ENCODE results near the gene CIPC.

CIPC gene

GRCh38 chr14:77097700-77098528 lies at the start of gene CIPC:
Gene CIPC (plus strand): TSS chr14:77098258. CDS start chr14:77105709, 7,451 bp downstream.
- peak; percentile 98 to 100 for DNase-seq

- no peak for DNase-seq
Observed at GRCh38 chr14:77051116-77051515, 46.9 kb upstream of the CIPC start.

- no peak for DNase-seq
Observed at GRCh38 chr14:77052281-77053044, 45.6 kb upstream of the CIPC start.

- peak; percentile 74 to 82 for DNase-seq
Observed at GRCh38 chr14:77053046-77053841, 44.8 kb upstream of the CIPC start.

GRCh38 chr14:77055306-77055705 lies 42.8 kb upstream of the CIPC start:
- no peak for DNase-seq

DNA sequence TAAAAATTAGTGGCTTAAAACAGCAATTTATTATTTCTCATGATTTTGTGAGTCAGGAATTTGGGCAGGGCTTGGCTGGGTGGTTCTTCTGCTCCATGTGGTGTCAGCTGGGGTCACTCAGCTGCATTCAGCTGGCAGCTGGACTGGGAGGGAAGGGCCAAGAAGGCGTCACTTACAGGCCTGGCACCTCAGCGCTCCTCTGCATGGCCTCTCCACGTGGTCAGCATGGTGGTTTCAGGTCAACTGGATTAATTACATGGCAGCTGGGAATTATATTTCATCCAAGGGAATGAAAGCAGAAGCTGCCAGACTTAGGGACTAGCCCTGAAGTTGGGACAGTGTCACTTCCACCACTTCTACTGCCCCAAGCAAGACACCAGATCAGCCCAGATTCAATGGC lies 42.1 kb upstream of the CIPC start:
- DNase-seq, result no peak

DNA sequence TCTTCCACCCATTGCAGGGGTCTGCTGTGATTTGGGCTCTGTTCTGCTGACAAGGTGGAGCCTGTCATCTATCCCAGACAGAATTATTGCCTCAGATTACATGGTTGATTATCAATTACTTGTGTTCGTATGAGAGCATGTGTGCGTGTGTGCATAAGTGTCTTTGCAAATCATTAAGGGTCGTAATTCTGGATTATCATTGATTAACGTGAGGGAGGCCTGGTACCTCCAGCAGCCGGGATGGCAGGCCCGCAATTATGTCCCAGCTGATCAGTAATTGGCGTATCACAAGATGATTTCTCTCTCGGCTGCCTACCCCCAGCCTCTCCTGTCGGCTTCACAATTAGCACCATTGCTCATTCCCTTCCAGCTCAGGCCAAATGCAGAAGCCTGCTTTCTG lies 39.9 kb upstream of the CIPC start:
- DNase-seq, result no peak

DNA sequence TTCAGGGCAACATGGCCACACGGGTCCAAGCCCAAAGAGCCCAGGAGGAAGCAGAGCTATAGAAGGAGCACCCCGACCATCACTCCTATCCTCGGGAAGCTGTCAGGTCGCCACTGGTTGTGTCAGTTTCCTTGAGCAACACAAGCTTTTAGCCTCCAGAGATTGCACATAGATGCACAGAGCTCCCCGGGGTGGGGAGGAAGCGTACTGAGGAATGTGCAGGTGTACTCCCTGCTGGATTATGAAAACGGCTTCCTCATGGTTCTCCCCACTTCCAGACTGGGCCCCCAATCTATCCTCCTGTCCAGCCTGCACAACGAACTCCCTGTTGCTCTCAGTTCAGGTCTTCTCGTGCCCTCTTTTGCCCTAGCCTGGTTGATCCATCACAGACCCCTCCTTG lies 39.3 kb upstream of the CIPC start:
- no peak for DNase-seq

DNA sequence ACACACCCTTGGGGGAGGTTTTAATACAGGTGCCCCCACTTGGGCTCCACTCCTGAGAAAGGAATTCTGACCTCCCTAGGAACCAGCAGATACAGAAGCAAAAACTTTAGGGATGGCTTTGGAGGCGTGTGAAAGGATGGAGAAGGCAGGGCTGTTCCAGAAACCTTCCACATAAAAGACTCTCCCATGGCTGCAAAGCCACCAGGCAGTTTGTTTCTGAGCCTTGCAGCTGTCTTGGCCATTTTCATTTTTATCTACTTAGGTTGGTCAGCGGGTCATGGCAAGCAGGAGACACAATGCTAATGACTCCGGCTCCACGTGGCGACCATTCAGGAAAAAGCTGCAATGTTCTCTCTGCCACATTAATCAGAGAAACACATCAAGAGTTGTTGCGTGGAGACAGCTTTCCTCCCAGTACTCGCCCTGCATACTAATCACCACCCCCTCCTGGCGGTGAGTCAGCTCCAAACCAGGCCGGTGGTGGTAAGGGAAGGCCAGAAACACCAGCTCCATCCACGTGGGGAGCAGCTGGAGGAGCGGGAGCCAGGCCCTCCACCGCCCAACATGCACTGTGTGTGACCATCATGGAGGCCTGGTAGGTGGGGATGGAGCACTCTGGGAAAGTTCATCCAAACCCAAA lies 38.7 kb upstream of the CIPC start:
- no peak for DNase-seq

GRCh38 chr14:77061630-77062257 lies 36.3 kb upstream of the CIPC start:
- no peak for DNase-seq

GRCh38 chr14:77062261-77062660 lies 35.8 kb upstream of the CIPC start:
- DNase-seq, result no peak

- no peak for DNase-seq
Observed at GRCh38 chr14:77063571-77064171, 34.4 kb upstream of the CIPC start.

DNA sequence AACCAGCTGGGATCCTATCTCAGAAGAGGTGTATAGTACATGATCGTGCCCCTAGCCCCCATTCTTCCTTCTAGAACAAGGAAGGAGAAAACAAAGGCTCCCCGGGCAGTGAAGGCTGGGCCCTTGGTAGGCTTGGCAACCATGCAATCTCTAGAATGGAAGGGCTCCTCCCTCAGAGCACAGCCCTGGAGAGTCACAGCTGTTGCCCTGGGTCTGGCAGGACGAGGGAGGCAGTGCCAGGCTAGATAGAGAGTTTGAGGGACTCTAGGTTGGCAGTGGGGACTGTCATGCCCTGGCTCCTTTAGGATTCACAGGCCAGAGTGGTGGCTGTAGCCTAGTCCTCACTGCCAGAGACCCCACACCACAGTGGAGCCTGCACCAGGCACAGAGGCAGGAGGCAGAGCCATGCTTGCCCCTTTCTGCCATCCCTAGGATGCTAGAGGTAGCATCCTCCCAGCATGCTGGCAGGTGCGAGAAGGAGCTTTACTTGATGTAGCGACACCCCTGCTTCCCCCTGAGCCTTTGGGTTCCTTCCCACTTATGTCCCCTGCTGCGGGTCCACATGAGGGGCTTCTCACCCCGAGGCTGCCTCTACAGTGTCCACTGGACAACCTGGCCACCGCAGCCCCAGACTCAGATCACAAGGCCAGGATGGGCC lies 33.4 kb upstream of the CIPC start:
- DNase-seq, result no peak

DNA sequence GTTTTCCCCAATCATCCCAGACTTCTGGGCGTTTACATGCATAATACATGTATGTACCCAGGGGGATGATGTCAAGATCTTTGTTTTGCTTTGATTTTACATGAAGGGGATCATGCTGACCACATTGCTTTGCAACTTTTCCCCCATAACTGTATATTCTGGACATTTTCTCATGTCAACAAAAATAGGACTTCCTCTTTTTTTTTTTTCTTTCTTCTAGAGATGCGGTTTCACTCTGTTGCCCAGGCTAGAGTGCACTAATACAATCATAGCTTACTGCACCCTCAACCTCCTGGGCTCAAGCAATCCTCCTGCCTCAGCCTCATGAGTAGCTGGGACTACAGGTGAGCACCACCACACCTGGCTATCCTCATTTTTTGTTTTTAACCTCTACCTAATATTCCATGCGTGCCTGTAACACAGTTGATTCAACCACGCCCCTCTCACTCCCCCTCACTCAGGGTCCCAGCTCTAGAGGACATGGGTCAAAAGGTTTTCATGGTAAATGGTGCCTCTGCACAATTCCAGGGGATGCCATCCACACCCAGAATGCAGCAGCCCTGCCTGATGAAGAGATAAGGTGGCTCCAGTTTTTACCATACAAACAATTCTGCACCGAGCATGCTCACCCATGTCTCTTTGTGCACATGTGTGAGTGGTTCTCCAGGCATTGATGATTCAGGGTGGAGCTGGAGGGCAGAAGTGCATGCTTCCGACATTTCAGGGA lies 32.0 kb upstream of the CIPC start:
- no peak for DNase-seq

DNA sequence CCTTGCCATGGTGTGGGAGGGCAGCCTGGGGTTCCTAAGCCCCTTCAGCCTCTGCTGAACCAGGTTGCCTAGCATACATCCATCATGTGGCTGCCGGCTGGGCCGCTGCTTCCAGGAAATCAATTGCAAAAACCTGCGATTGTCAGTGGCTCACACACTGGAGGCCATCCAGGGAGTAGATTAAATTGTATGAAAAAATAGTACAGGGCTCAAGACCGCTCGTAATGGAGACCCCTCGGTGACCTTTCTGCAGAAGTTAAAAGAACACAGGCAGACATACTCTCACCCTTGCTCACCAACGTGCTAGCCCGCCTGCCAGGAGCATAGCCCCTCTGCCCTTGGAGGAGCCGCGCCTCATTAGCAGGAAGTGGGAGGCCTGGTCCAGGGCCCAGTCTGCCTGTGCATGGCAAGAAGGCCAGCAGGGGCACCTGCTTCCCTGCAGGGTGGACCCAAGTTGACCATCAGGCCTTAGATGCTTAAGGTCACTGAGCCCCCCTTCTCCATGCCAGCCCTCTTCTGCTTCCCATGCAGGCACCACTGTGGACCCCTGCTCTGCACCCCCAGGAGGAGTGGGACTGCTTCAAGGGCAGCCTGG lies 31.4 kb upstream of the CIPC start:
- no peak for DNase-seq

DNA sequence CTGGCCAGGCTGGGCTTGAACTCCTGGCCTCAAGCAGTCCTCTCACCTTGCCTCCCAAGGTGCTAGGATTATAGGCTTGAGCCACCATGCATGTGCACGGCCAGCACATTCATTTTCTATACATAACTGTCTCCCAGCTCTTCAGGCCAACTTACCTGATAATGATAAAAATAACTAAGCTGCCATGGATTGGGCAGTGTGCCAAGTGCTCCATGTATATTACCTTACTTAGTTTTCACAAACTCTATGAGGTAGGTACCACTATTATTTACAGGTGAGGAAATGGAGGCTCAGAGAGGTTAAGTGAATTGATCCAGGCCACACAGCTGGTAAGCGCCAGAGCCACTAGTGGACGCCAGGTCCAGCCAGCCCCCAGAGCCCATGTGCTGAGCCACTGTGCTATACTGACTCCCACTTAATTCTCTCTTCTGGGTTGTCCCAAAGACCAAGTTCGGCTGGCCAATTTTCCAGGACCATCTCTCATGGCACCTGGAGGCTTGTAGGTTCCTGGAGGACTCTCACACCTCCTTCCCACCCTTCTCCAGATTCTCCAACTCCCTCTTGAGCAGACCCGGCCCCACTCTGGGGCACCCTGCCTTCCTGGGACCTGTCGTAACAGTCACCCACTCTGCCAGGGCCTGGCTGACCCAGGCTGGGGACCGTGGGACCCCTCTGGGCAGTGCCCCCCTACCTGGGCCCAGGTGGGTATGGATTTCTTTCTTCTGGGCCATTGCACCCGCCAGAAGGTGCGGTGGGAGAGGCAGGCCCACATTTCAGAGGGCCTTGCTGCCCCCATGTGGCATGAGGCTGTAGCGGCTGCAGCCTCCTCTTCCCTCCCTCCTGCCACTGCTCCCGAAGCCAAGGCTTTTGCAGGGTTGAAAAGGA lies 30.2 kb upstream of the CIPC start:
- peak; percentile 42 to 53 for DNase-seq

DNA sequence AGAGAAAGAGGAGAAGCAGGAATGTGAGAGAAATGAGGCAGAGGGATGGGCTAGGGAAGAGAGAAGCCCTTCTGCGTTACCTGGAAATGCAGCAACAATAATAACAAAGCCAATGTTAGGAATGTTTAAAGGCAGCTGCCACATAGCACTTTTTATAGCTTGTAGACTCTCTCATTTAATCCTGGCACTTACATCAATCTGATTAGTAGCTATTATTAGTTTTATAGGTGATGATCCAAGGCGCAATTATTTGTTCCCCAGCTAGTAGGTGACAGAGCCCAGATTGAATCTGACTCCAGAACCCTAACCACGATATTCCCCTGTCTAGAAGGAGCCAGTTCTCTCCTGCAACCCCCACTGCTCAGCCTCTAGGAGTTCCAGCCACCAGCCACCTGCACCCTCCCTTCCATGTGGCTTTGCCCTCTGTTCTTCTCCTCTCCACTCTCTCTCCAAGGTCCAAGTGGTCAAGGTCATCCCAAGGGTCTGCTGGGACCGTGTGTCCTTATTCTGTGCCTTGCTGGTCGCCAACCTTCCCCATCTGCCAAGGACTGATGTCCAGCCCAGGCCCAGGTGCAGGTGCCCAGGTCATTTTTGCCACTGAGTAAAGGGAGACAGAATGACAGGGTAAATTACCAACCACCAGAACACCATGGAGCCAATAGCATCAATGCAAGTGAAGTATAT lies 29.4 kb upstream of the CIPC start:
- DNase-seq, result no peak

DNA sequence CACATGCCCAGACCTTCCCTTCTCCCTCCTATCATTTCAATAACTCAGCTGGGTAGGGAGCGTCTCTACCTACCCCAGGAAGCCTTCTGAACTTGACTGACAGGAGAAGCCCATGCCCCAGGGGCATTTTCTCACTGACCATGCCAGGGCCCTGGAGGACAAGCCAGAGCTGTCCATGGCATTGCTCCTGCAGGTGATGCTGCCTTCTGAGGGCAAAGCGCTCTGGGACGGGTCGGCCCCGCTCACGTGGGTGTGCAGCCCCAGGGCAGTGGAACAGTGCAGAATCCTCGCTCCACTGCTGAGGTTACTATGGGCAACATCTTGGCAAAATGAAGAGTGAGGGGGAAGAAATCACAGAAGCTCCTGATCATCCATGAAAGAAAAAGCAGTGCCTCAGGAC lies 28.5 kb upstream of the CIPC start:
- no peak for DNase-seq

Data from stimulated activated CD4-positive, alpha-beta T cell treated with anti-CD3 and anti-CD28 coated beads, Interleukin-4, amount 100 ng/mL, for 4 hours (primary cell).